MM.1S (cell line): ENCODE results near the gene EPHB1.

Experiments used
- EZH2 ChIP-seq: fragments of 300-600 bp; sonication (generic); optimal IDR thresholded peaks from 2 replicates; pipeline ENCODE3; 2017; ENCODE audit warnings: low read depth, mild to moderate bottlenecking, antibody characterized with exemption, low read length, mixed read lengths
- TF ChIP-seq, protein P1 (sequence below): fragments of 300-600 bp; sonication (generic); IDR thresholded peaks from 2 replicates; pipeline ENCODE4 v1.5.1; 2016; ENCODE audit warnings: antibody characterized with exemption, low read length, mixed read lengths

DNA sequence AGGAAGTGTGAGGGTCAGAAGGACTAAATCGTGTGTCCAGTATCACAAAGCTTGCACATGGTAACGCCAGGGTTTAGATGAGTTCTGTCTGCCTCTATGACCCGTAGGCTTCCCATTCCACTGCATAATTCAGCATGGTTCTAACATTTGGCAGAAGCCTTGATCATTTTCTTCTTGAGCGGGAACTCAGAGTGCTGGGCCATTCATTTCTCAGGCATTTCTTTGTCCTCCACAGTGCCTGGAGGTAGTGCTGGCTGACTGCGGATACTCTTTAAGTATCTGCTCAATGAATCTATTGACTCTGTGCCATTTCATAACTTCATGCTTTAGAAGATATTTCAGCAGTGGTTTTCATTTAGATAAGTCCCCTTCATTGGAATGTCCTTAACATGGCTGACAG, 370.2 kb downstream of the EPHB1 start:
- TF ChIP-seq, protein P1, sequence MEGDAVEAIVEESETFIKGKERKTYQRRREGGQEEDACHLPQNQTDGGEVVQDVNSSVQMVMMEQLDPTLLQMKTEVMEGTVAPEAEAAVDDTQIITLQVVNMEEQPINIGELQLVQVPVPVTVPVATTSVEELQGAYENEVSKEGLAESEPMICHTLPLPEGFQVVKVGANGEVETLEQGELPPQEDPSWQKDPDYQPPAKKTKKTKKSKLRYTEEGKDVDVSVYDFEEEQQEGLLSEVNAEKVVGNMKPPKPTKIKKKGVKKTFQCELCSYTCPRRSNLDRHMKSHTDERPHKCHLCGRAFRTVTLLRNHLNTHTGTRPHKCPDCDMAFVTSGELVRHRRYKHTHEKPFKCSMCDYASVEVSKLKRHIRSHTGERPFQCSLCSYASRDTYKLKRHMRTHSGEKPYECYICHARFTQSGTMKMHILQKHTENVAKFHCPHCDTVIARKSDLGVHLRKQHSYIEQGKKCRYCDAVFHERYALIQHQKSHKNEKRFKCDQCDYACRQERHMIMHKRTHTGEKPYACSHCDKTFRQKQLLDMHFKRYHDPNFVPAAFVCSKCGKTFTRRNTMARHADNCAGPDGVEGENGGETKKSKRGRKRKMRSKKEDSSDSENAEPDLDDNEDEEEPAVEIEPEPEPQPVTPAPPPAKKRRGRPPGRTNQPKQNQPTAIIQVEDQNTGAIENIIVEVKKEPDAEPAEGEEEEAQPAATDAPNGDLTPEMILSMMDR, result no peak
- TF ChIP-seq EZH2, result no peak
